Measurements from ENCODE around the gene GADD45G.

The GADD45G gene

DNA sequence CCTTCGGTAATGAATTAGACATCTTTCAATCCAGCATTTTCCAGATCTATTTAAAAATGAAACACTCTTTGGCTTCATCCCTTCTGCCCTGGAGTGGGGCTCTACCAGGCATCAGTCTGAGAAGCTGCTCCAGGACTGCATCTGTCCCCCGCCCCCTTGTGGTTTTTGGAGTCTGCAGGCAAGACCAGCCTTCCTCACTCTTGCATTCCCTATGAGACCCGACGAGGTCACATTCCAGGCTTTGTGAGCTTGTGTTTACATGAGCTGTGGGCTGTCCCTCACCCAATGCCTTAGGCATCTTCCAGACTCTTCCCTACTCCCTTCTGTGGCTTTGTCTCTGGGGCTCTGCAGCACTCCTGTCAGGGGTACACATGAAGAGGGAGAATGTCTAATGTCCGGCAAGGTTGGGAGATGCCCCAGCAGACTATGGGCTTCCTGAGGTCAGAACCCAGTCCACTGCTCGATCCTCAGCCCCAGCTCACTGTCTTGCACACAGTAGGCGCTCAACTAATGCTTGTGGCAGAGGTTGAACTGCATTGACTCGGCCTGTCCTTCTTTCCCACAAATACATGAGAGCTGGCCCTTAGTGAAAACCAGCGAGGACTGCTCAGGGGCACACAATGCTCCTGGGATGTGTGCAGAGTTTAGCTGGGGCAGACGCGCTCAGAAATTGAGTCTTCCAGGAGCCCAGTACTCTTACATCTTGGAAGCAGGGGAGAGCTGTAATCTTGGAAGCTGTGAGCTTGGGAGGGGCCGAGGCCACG is 11.7 kb upstream of the GADD45G start:
- no peak for DNase-seq

DNA sequence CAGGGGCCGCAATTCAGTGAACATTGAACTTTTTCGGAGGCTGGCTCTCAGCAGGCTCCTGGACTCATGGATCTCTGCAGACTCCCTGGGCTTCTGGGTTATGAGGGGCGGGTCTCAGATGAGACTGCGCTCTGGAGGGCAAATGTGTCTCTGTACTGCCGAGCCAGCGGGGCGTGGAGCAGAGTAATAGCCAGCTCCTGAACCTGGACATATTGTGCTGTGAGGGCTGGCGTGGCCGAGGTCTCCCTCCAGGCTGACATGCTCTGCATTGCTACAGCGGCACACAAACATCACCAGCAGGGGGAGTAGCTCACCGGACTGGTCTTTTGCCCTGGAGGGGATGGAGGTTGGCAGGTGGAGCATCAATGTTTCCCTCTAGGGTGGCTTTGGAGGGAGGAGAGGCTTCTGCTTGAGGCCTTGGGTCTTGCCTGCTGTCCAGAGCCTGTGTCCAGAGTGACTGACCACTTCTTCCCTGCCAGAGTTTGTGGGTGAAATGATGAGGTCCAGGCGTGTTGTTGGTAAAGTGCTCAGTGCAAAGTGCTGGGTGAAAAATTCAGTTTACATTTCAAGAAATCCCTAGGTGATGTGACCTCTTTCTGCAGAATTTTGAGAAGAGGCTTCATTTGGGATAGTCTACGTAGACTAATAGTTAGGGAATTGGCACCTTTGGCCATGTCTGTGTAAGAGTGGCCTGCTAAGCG is 10.9 kb upstream of the GADD45G start:
- peak; percentile 67 for DNase-seq

DNA sequence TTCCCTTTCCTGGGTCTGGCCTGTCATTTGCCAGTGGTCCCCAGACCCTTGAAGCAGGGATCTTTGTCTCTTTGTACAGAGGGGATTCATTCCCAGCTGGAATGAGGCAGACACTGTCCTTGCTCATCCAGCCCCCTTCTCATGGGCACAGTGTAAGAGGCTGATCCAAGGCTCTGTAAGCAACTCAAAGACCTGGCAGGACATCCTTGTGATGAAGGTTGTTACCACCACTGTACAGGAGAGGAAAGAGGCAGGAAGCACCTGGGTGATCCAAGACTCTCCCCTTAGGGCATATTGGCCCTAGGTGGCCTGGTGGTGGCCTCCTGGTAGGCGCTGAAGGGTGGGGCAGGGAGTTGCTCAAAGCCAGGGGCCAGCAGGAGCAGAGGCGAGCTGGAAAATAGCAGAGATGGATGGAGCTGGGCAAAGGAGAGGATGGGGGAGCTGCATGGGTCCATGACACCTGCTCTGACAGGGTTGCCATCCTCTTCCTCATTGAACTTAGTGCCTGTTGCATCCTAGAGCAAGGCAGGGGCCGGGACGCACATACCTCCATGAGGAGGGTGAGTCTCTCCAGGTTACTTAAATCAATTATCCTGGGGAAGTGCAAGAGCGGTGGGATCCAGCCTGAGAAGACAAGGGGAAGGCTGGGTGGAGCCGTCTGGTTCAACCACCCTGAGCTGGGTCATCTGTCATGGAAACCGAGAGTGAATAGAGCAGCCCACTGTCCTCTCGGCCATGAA is 9.8 kb upstream of the GADD45G start:
- DNase-seq: no peak

DNA sequence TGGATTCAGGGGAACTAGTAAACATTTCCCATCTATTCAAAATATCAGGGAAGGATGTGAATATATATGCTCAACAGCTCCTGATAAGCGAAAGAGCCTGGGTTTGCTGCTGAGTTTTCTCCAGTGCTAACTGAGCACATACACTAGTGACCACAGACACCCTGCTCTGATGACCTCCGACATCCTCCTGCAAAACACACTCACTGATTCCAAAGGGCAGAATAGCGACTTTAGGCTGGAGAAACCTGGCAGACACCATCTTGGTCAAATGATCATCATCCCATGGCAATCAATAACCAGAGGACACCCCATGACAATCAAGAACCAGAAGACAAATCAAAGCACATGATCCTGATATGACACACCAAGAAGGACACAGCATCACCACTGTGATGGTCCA is 9.2 kb upstream of the GADD45G start:
- DNase-seq: no peak

DNA sequence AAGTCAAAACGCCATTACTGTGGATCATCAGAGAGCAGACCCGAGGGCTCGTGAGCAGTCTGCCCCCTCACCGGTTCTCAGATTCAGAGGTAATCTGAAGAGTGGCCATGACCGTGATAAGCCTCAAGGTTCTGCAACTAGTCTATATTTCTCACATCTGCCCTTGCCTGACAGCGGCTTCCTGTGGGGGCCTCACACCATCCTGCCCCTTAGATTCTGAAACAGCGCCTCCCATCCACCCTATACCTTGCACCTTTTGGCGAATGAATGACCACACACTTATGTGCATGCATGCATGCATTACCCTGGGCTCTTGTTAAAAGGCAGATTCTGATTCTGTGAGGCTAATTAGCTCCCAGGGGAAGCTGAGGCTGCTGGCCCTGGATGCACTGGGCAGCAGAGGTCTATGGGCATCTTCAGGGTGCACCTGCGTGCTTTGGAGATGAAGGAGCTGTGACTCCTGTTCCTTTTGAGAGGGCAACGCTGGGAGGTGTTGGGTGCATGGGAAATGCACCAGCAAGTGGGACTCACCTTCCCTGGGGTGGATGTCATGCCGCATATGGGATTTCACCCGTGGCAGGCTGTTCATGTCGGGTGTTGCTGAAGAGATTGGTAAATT is 7.8 kb upstream of the GADD45G start:
- DNase-seq: no peak

DNA sequence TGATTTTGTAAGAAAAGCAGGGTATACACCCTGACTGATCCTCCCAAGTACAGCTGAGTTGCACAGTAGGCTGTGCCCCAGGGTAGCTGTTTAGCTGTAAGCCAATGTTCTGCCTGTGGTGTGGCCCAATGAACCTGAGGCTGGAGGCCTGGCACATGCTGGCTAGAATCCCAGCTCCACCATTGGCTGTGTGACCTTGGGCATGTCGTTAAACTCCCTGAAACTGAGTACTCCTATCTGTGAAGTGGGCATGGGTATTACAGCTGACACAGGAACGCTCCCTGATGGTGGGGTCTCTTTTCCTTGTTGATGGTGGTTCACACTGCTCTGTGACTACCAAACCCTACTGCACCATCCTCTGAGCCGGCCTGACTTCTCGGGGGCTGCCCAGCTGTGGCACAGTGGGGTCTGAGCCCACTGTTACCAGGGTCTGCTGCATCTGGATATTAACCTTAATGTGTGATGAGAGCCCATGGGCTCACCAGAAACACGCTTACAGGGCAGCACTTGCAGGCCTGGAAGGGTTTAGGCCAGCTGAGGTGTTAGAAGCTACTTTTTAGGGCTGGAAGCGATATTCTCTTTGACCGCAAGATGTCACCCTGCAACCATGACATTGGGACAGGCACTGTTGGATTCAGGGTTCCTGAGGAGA is 7.0 kb upstream of the GADD45G start:
- DNase-seq: peak; percentile 76

DNA sequence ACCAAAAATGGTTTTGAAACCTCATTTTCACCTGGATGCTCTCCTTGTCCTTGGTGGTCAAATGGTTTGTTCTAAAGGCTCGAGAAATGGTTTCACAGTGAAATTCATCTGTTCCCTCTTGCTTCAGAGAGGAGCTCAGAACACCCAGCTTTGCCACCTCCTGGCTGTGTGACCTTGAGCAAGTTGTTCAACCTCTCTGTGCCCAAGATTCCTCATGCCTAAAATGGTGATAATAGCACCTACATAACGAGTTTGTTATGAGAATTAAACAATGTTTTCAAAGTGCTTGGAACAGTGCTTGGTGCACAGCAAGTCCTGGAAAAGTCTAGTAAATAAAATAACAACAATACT is 6.5 kb upstream of the GADD45G start:
- DNase-seq: no peak

DNA sequence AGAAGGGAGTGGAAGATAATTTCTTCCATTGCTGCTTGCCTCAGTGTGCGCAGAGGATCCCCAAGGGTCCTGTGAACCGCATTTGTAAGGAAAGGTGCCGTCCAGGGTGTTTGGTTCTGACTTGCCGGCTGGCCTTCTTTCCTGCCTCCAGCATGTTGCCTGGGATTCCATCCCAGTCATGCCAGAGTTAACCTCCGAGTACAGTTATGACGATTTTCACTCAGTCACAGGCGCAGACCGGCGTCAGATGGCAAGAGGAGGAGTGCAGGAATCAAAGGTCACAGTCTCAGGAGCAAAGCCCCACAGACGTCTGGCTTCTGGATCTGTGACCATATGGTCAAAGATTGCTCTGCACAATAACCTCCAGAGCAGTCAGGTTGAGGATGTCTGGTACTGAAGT is 5.9 kb upstream of the GADD45G start:
- no peak for DNase-seq

DNA sequence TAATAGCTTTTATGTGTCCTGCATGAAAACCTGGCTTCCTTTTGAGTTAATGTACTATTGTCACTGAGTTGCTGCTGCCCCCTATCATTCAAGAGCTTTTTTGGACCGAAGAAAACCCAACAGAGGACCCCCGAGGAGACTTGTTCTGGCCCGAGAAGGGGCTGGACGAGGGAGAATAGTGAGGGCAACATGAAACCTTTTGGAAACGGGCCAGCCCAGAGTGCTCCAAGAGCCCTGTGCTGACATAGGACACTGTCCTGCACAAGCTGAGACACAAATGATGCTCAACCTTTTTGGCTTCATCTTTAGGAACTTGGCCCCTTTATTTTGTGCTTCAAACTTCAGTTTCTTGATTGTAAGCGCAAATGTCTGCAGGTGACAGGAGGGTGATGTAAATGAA is 4.0 kb upstream of the GADD45G start:
- no peak for DNase-seq

DNA sequence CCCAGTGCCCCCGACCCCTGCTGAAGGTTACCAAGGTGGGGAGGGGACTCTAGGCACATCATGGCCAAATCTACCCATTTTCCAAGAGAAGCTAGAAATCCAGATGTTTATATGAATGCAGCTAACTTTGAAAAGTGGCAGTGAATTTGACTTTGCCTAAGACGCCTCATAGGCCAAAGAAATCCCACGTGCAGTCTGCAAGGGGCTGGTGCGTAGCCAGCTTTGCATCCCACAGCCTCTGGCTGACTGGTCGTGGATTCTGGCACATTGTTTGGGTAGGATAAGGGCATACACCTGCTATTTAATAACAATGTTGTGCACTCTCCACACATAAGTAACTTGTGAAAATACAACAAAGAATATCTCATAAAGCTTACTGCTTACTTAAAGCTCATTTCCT is 3.5 kb upstream of the GADD45G start:
- no peak for DNase-seq

DNA sequence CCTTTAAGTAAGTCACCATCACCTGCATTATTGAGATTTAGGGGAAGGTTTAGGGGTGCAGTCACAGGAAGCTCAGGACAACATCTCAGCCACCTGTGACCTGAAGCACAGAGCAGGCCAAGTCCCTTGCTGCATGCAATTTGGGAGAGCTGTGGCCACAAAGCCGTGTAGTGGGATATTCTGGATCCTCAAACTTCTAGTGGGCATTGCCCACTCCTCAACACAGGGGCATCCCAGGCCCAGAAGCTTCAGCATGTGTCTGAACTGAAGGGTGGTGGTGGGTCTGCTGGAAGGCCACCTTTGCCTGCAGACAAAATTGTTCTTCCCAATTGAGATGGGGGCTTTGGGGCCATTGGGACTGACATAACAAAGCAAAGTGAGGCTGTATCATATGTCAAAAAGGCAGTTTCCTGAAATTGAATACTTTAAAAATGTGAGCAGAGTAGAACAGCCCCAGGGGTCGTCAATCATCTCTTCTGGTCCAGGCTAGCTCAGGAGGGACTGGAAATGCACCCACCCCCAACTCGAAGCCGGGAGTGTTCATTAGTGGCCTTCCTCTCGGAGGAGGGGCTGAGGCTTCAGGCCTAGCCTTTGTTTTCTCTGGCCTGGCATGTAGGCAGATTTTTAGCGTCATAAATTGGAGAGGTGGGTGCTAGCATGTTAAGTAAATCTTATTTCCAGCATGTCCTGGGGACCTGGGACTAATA is 2.8 kb upstream of the GADD45G start:
- DNase-seq: no peak

DNA sequence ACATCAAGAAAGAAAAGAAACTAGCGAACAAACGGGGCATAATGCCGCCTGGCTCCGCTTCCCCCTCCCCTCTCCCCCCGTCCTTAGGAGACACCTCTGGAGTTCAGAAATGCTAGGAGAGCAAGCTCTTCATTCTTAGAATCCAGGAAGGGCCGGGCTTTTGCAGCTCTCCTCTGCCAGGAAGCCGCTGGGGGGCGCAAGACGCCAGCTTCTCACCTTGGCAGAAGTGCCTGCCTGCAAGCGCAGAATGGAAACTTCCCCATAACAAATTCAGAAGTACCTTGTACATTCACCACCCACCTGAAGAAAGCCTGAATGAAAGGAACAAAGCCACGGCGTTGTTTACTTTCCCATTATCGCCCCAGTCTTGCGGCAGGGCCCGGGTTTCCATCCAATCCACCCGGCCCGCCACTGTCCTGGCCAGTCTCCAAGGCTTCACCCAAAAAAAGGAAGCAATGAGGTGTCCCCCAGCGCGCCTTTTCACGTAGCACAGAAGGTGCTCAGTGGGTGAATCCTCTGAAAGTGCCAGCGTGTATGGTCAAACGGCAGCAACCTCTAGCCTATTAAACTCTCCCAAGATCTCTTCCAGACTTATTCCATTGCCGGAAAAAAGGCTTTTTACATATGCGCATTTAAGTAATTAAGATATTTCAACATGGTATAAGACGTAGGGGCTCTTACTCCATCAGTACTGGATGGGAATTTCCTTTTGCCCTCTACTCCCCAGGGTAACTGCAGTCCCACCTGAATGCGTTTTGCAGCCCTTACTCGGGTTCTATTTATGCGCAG is 1.6 kb upstream of the GADD45G start:
- peak; percentile 85 for DNase-seq

DNA sequence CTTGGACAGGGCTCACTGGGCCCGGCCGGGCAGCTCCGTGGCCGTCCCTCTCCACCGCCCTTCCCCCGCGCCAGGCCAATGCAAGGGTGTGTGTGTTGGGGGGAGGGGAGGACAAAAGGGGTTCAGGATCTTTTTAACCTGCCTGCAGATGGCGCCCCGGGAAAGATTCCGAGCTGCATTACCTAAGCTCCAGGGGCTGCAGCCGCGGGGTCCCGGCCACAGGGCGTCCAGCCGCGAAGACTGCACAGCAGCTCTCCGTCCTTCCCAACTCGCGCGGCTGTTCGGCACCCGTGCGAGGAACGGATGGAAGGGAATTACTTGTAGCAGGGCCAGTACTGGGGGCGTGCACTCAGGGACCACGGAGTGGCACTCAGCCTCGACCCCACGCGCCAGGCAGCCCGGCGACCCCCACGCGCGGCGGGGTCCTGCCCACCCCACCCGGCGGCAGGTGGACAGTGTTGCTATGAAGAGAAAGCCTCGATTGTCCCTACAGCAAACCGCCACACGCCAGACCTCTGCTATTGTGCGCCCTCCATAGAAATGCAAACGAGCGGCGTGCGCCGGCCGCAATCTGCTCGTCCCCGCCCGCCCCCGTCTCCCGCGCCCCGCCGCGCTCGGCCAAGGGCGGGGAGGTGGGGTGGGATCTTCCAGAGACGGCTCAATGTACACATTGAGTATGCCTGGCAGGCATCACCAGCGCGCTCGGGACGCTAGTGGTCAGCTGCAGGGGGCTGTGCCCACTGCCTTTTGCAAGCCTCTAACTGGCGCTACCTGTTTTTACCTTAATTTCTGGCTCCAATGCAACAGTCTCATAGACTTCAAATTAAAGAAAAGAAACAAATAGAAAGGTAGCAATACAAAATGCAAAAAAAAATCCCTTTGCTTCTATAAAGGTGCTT is 796 bp upstream of the GADD45G start:
- peak; percentile 51 for DNase-seq

DNA sequence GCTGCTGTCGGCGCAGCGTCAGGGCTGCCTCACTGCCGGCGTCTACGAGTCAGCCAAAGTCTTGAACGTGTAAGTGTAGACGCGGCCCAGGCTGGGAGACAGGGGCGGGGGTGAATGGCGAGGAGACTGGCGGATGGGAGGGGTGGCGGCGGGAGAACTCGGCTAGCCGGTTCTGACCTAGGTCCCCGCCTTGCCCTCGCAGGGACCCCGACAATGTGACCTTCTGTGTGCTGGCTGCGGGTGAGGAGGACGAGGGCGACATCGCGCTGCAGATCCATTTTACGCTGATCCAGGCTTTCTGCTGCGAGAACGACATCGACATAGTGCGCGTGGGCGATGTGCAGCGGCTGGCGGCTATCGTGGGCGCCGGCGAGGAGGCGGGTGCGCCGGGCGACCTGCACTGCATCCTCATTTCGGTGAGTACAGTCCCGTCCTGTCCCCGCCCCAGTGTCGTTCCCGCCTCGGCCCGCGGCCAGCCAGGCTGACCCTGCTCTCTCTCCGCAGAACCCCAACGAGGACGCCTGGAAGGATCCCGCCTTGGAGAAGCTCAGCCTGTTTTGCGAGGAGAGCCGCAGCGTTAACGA is 745 bp downstream of the GADD45G start:
- peak; percentile 25 for DNase-seq

DNA sequence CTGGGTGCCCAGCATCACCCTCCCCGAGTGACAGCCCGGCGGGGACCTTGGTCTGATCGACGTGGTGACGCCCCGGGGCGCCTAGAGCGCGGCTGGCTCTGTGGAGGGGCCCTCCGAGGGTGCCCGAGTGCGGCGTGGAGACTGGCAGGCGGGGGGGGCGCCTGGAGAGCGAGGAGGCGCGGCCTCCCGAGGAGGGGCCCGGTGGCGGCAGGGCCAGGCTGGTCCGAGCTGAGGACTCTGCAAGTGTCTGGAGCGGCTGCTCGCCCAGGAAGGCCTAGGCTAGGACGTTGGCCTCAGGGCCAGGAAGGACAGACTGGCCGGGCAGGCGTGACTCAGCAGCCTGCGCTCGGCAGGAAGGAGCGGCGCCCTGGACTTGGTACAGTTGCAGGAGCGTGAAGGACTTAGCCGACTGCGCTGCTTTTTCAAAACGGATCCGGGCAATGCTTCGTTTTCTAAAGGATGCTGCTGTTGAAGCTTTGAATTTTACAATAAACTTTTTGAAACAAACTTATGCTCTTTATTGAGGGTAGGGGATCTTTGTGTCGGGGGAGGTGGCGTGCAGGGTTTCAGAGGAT is 1.3 kb downstream of the GADD45G start:
- DNase-seq: peak; percentile 66

DNA sequence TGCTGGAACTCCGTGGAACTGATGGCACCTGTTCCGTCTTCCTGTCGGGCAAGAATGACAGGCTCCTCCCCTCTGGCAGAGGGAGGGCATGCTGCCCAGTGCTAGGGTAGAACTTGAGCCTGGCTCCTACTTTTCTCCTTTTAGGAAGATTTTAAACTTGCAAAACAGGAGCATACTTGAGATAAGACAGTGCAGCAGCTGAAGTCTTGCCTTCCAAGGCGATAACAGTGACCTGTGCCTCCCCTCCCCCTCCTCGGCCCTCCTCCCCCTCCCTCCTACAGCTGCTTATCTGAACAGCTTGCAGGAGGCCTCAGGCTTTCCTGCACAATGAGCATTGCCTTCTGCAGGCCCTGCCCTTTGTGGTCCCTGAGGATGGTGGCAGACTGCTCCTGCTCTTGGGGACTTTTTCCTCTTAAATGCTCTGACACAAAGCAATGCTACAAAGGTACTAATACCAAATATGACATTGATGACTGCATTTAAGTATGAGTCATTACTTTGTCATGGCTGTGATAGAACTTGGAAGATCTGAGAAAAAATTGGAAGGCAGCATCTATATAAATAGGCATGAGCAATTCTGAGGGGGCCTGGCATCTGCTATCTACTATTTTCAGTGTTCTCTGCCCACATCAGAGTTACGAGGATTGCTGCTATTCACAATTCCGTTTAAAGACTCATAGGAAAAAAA is 2.0 kb downstream of the GADD45G start:
- DNase-seq: peak; percentile 92

DNA sequence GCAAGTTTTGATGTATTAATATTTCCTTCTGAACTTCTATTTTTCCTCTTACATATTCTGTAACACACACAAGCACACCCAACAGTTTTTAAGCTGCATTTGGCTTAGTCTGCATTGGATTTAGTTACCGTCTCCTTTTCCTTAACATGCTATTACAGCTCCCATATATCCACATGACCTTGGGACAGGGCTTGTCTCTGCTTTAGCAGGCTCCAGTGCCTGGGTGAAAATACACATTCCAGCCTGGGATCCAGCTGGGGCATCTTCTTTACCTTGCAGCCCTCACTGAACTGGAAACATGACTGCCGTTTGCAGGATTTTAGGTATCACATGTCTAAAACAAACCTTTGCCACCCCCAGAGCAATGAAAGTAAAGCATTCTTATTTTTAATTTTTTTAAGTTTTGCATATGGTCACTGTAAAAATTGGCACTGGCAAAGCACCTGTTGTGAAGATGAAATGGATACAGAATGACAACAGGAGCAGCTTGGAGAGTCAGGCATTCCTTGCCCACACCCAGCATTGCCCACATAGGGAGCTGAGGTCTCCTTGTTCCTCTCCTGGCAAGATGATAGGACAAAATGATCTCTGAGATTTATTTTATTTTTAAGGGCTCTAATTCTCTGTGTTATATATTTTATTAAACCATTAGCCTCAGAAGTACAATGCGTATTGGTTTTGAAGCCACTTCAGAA is 4.0 kb downstream of the GADD45G start:
- no peak for DNase-seq

DNA sequence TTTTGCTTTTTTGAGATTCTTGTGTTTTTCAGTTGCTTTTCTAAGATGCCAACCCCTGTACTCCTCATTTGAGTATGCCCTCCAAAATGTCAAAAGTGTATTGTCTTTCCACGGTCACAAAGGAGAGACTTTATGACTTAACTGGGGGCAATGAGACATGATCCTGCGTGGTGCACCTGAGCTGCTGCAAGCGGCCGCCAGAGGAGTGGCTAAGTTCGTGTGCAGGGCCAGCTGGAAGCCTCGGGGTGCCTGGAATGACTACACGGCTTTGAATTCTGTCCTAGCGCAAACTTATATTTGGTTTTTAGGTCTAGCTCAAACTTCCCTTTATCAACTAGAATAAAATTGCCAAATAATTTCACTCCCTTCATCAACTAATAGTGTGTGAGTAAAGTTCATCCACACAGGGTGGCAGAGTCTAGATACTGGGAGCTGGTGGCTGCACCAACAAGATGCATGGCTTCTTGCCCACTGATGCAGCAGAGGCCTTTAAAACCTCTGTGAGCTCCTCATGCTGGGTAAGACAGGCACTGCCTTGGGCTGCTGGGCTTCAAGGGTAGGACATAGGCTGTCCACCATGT is 4.7 kb downstream of the GADD45G start:
- no peak for DNase-seq
